NCI-H2029 treated with DMSO at 0.1 percent for 48 hours (cell line): ENCODE measurements around the gene NLRP11.
"Not testable (repeated sequence)": the region's sequence is repeated elsewhere in the genome, so short reads cannot be mapped to it uniquely, and the experiment has no call there.

Source experiments
- DNase-seq: peaks from one replicate; lab custom pipeline; 2025; lab: John Stamatoyannopoulos, UW

Gene NLRP11

GRCh38 chr19:55778331-55778730, 53.5 kb downstream of the NLRP11 start:
- no peak for DNase-seq

GRCh38 chr19:55777528-55777927, 54.3 kb downstream of the NLRP11 start:
- DNase-seq = no peak

GRCh38 chr19:55769632-55770031, 62.2 kb downstream of the NLRP11 start:
- DNase-seq = not testable (repeated sequence)

GRCh38 chr19:55768818-55769217, 63.0 kb downstream of the NLRP11 start, which contains the start of gene RFPL4AL1:
RFPL4AL1 (plus strand) TSS chr19:55769118; CDS start chr19:55771805, 2,687 bp downstream.
- DNase-seq = not testable (repeated sequence)

GRCh38 chr19:55766466-55766865, 65.3 kb downstream of the NLRP11 start:
- DNase-seq = no peak

- DNase-seq = not testable (repeated sequence)
Observed at GRCh38 chr19:55758797-55759196, 73.0 kb downstream of the NLRP11 start, which contains the start of gene RFPL4A. RFPL4A (plus strand) TSS chr19:55759097; CDS start chr19:55761801, 2,704 bp downstream.

- DNase-seq = not testable (repeated sequence)
Observed at GRCh38 chr19:55756808-55757207, 75.0 kb downstream of the NLRP11 start.

GRCh38 chr19:55753401-55753800, 78.4 kb downstream of the NLRP11 start:
- DNase-seq = no peak

- DNase-seq = no peak
Observed at GRCh38 chr19:55750715-55751114, 81.1 kb downstream of the NLRP11 start.

- no peak for DNase-seq
Observed at GRCh38 chr19:55738302-55738701, 93.5 kb downstream of the NLRP11 start, which contains the start of gene NLRP9. NLRP9 (minus strand) TSS chr19:55738402; CDS start chr19:55738374, 28 bp downstream.
